ENCODE data around the gene FBLIM1. TPM values are rescaled to one million over a fixed set of nuclear protein-coding genes. Genes with fewer than 3 reads are reported as not detected.
A peak's percentile ranks its signal among the peaks of the same experiment; 100 is the strongest.

FBLIM1 gene
- polyA plus RNA-seq, 1 experiment, result 122 TPM

DNA sequence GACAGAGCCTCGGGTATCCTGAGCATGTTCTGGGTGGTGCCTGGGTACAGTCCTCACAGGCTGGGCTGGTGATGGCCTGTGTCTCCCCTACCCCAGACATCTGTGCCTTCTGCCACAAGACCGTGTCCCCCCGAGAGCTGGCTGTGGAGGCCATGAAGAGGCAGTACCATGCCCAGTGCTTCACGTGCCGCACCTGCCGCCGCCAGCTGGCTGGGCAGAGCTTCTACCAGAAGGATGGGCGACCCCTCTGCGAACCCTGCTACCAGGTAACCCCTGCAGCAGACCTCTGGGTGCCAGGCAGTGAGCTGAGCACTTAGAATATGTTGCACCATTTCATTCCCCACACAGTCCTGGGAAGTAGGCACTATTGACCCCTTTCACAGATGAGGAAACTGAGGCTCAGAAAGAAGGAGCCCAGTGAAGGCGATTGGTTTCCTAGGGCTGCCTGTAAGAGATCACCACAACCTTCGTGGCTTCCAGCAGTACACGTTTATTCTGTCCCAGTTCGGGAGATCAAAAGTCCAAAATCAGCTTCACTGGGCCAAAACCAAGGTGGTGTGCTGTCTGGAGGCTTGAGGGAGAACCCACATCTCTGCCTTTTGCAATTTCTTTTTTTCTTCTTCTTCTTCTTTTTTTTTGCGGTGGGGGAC is 11.8 kb downstream of the FBLIM1 start:
- ChIA-PET CTCF (interaction anchor here (0.7 kb wide), 1 partner anchor 8 kb away, joined by 3 read pairs; no protein-coding TSS in a partner anchor), POLR2A (no interaction called here)
- TF ChIP-seq, protein P1, sequence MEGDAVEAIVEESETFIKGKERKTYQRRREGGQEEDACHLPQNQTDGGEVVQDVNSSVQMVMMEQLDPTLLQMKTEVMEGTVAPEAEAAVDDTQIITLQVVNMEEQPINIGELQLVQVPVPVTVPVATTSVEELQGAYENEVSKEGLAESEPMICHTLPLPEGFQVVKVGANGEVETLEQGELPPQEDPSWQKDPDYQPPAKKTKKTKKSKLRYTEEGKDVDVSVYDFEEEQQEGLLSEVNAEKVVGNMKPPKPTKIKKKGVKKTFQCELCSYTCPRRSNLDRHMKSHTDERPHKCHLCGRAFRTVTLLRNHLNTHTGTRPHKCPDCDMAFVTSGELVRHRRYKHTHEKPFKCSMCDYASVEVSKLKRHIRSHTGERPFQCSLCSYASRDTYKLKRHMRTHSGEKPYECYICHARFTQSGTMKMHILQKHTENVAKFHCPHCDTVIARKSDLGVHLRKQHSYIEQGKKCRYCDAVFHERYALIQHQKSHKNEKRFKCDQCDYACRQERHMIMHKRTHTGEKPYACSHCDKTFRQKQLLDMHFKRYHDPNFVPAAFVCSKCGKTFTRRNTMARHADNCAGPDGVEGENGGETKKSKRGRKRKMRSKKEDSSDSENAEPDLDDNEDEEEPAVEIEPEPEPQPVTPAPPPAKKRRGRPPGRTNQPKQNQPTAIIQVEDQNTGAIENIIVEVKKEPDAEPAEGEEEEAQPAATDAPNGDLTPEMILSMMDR (IDR thresholded peaks at IDR 0.05; ENCODE audit: low read depth, low read length), result no peak
- Histone ChIP-seq H3K27ac (ENCODE audit: low read depth, low read length) (no peak overlapping the region), H3K4me3 (ENCODE audit: low read depth, low read length) (no peak overlapping the region), H3K27me3 (ENCODE audit: control insufficient read depth, insufficient read depth, low read length) (no peaks in the 10 kb centered on the region), H3K9me3 (ENCODE audit: control insufficient read depth, insufficient read depth, low read length) (no peaks in the 10 kb centered on the region)
- no peak for DNase-seq (ENCODE audit: low read depth, low spot score)

DNA sequence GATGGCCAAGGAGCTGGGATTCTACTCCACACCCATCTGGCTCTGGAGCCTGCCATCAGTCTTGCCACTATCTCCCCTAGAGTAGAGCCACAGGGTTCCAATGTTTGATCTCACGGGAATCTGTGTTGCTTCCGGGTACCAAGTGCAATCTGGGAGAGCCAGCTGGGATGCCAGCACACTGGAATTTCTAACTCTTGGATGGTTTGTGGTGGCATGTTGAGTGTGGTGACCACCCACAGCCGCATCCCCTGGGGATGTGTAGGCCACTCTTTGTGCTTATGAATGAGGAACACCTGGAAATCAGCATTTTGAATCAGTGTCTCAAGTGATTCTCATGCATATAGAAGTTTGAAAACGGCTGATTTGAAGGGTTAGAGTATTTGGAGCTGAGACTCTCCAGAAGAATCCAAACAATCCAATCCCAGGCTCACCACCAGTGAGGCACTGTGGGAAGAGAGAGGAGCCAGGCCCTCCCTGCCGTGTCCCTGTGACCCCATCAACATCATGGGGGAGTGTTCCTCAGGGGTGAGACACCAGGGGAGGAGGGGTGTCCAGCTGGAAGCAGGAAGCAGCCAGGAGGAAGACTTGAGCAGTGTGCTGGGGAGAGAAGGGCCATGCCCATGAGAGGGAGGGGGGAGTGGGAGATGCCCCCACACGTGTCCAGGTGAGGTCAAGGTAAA is 13.4 kb downstream of the FBLIM1 start:
- Histone ChIP-seq H3K4me3 (ENCODE audit: low read depth, low read length) (no peak overlapping the region), H3K27ac (ENCODE audit: low read depth, low read length) (no peak overlapping the region), H3K27me3 (ENCODE audit: control insufficient read depth, insufficient read depth, low read length) (no peaks in the 10 kb centered on the region), H3K9me3 (ENCODE audit: control insufficient read depth, insufficient read depth, low read length) (no peaks in the 10 kb centered on the region; the same call in 1 of the 2 replicates)
- CTCF ChIA-PET, result interaction anchor here (1.0 to 1.2 kb wide), 2 partner anchors 10 to 20 kb away, joined by 3 to 4 read pairs; no protein-coding TSS in a partner anchor
- POLR2A ChIA-PET, result interaction anchor here (0.6 to 0.7 kb wide), 2 partner anchors 86 to 144 kb away, joined by 5 to 8 read pairs; no protein-coding TSS in a partner anchor
- TF ChIP-seq, protein P1 (IDR thresholded peaks at IDR 0.05; ENCODE audit: low read depth, low read length), result no peak
- DNase-seq (ENCODE audit: low read depth, low spot score), result no peak

DNA sequence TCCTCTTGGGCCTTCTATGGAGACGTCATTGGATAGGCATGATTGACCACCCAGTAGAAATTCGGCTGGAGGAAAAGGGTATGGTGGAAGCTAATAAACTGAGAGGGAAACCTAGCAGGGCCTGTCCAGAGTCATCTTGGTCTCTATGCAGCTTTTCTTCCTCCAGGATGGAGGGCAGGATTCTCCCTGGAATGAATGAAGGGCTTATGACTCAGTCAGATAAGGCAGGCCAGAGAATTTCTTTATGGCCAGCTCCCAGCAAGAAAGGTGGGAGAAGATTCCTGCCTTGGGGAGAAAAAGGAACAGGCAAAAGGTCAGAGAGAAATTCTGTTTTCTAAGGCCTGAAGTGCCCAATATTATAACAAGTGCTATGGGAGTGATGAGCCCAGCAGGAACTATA is 17.1 kb downstream of the FBLIM1 start:
- no peaks in the 10 kb centered on the region; the same call in 1 of the 2 replicates for H3K9me3 ChIP-seq (ENCODE audit: control insufficient read depth, insufficient read depth, low read length)
- TF ChIP-seq, protein P1 (IDR thresholded peaks at IDR 0.05; ENCODE audit: low read depth, low read length), result no peak
- H3K4me3 ChIP-seq (ENCODE audit: low read depth, low read length), result no peak overlapping the region
- ChIA-PET CTCF (interaction anchor here (0.5 to 1.0 kb wide), 4 partner anchors 14 to 624 kb away, joined by 3 to 6 read pairs (median 4); no protein-coding TSS in a partner anchor), POLR2A (interaction anchor here (1.1 to 1.9 kb wide), 2 partner anchors 10 to 15 kb away, joined by 4 to 5 read pairs; no protein-coding TSS in a partner anchor)
- no peak overlapping the region for H3K27ac ChIP-seq (ENCODE audit: low read depth, low read length)
- no peaks in the 10 kb centered on the region for H3K27me3 ChIP-seq (ENCODE audit: control insufficient read depth, insufficient read depth, low read length)
- DNase-seq (ENCODE audit: low read depth, low spot score), result no peak

- CTCF ChIA-PET, result interaction anchor here (1.1 kb wide), 1 partner anchor 14 kb away, joined by 3 read pairs; no protein-coding TSS in a partner anchor
- TF ChIP-seq, protein P1 (IDR thresholded peaks at IDR 0.05; ENCODE audit: low read depth, low read length), result no peak
- no peak for DNase-seq (ENCODE audit: low read depth, low spot score)
- no peaks in the 10 kb centered on the region; the same call in 1 of the 2 replicates for H3K9me3 ChIP-seq (ENCODE audit: control insufficient read depth, insufficient read depth, low read length)
- no peak overlapping the region for H3K4me3 ChIP-seq (ENCODE audit: low read depth, low read length)
- POLR2A ChIA-PET, result interaction anchor here (0.6 to 0.7 kb wide), 3 partner anchors 18 to 198 kb away, joined by 3 to 4 read pairs (median 4); no protein-coding TSS in a partner anchor
- H3K27me3 ChIP-seq (ENCODE audit: control insufficient read depth, insufficient read depth, low read length), result no peaks in the 10 kb centered on the region
- peak overlapping the region; percentile 21 for H3K27ac ChIP-seq (ENCODE audit: low read depth, low read length)
Measured at GRCh38 chr1:15777909-15778707, 19.5 kb downstream of the FBLIM1 start.
